ENCODE data around the gene RASGRF2. TPM values are rescaled to one million over a fixed set of nuclear protein-coding genes. Genes with fewer than 3 reads are reported as not detected.

Gene RASGRF2
- polyA plus RNA-seq, 2 of the 4 experiments (the other 2 are of a cell fraction) = 1.4 to 2.1 TPM

- Histone ChIP-seq H3K4me2 (no peak overlapping the region), H3K27ac (no peak overlapping the region), H3K4me1 (no peaks in the 10 kb centered on the region), H3K4me3 (no peak overlapping the region), H3K9me3 (peaks cover 5% of the 10 kb centered on the region; the same call in 1 of the 3 replicates)
- DNase-seq (ENCODE audit: low read depth in 1 of 2, low spot score in 1 of 2) = no peak
- no peak for ATAC-seq
- 52% methylated on average over 1 of the region's 1 CpG for WGBS (ENCODE audit: missing lambda C conversion rate)
- POLR2A ChIA-PET = no interaction called here
- TF ChIP-seq MAFK (IDR thresholded peaks at IDR 0.05; ENCODE audit: partially characterized antibody) (no peak), GATA3 (IDR thresholded peaks at IDR 0.05; ENCODE audit: borderline replicate concordance) (no peak), ELK1 (IDR thresholded peaks at IDR 0.05; ENCODE audit: low read depth, low read length) (no peak), EHF (CRISPR knock-in tag; IDR thresholded peaks at IDR 0.05) (no peak), FOSB (CRISPR knock-in tag; IDR thresholded peaks at IDR 0.05) (no peak), TP53 (CRISPR knock-in tag; IDR thresholded peaks at IDR 0.05) (no peak), HDAC2 (IDR thresholded peaks at IDR 0.05) (no peak), FOSL2 (IDR thresholded peaks at IDR 0.05) (no peak), FOSL2 (CRISPR knock-in tag; IDR thresholded peaks at IDR 0.05) (no peak), JUN (IDR thresholded peaks at IDR 0.05) (no peak), SMC3 (IDR thresholded peaks at IDR 0.05) (no peak)
- FAIRE-seq = no peak
- CTCF ChIA-PET = interaction anchor here (0.8 to 1.3 kb wide), 2 partner anchors 49 to 204 kb away, joined by 3 to 4 read pairs; no protein-coding TSS in a partner anchor
Measured at GRCh38 chr5:80915716-80916115, 44.4 kb upstream of the RASGRF2 start.

- POLR2A ChIA-PET = no interaction called here
- TF ChIP-seq CBX2 (IDR thresholded peaks at IDR 0.05; ENCODE audit: borderline replicate concordance, low read depth) = no peak
- TF ChIP-seq MYC (IDR thresholded peaks at IDR 0.05; ENCODE audit: borderline replicate concordance, low read length) = no peak
- TF ChIP-seq ESRRA (IDR thresholded peaks at IDR 0.05; ENCODE audit: borderline replicate concordance, low read length) = no peak
- no peak for TF ChIP-seq RARB (CRISPR knock-in tag; IDR thresholded peaks at IDR 0.05)
- TF ChIP-seq PHF8 (IDR thresholded peaks at IDR 0.05; ENCODE audit: borderline replicate concordance, low read depth) = no peak
- no peak for TF ChIP-seq FOSL2 (IDR thresholded peaks at IDR 0.05)
- TF ChIP-seq FOSL2 (CRISPR knock-in tag; IDR thresholded peaks at IDR 0.05) = no peak
- TF ChIP-seq RAD21 (conservative IDR thresholded peaks at IDR 0.05 in 1 of 2, IDR thresholded peaks at IDR 0.05 in 1 of 2) = no peak
- no peak for TF ChIP-seq ATOH8 (CRISPR knock-in tag; IDR thresholded peaks at IDR 0.05; ENCODE audit: low read depth)
- TF ChIP-seq RFX5 (IDR thresholded peaks at IDR 0.05) = no peak
- no peak for TF ChIP-seq HOXB13 (CRISPR knock-in tag; IDR thresholded peaks at IDR 0.05; ENCODE audit: low read depth)
- TF ChIP-seq ZFP36 (IDR thresholded peaks at IDR 0.05; ENCODE audit: borderline replicate concordance, partially characterized antibody) = no peak
- no peak for TF ChIP-seq CTCF (IDR thresholded peaks at IDR 0.05)
- no peak for TF ChIP-seq NPAS2 (CRISPR knock-in tag; IDR thresholded peaks at IDR 0.05; ENCODE audit: borderline replicate concordance)
- no peak for TF ChIP-seq HOXB5 (CRISPR knock-in tag; IDR thresholded peaks at IDR 0.05)
- no peak for TF ChIP-seq NFE2L2 (conservative IDR thresholded peaks at IDR 0.05; ENCODE audit: low read length)
- no peak for TF ChIP-seq POLR2AphosphoS2 (conservative IDR thresholded peaks at IDR 0.05; ENCODE audit: low read length)
- no peak for TF ChIP-seq USF2 (IDR thresholded peaks at IDR 0.05)
- TF ChIP-seq CBX8 (IDR thresholded peaks at IDR 0.05) = no peak
- TF ChIP-seq ZSCAN20 (CRISPR knock-in tag; IDR thresholded peaks at IDR 0.05) = no peak
- Histone ChIP-seq H3K4me2 (no peak overlapping the region), H3K27ac (no peak overlapping the region), H3K4me3 (no peak overlapping the region), H3K4me1 (no peaks in the 10 kb centered on the region), H3K9me3 (peaks cover 5% of the 10 kb centered on the region; the same call in 1 of the 3 replicates)
- 87% methylated on average over 4 of the region's 4 CpGs for WGBS (ENCODE audit: missing lambda C conversion rate)
- CTCF ChIA-PET = interaction anchor here (1.3 kb wide), 1 partner anchor 205 kb away, joined by 4 read pairs; no protein-coding TSS in a partner anchor
- no peak for ATAC-seq
- FAIRE-seq = no peak
- DNase-seq (ENCODE audit: low read depth in 1 of 2, low spot score in 1 of 2) = no peak
Measured at GRCh38 chr5:80916676-80917075, 43.5 kb upstream of the RASGRF2 start.

All from A549 (cell line).